ENCODE results near the gene UBQLN1.

The UBQLN1 gene

DNA sequence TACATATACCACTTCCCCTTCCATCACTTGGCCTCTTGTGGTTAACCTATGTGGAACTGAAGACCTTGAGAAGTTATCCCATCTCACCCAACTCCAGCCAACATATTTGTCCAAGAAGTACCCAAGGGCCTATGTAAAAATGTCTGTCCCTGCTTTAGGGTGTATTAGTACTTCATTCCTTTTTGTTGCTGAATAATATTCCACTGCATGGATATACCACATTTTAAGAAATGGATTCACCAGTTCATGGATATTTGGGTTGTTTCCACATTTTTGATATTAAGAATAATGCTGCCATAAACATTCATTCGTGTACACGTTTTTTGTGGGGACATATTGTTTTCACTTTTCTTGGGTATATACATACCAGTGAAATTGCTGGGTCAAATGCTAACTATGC, 56.2 kb downstream of the UBQLN1 start:
- Mint-ChIP-seq H3K4me1 (no peaks in the 10 kb centered on the region), H3K27me3 (ENCODE audit: low read depth) (no peaks in the 10 kb centered on the region), H3K36me3 (ENCODE audit: low read depth) (peaks cover 44% of the 10 kb centered on the region), H3K9me3 (peaks cover 19% of the 10 kb centered on the region), H3K27ac (no peak overlapping the region), H3K4me3 (no peak overlapping the region)
- TF ChIP-seq, protein P1, sequence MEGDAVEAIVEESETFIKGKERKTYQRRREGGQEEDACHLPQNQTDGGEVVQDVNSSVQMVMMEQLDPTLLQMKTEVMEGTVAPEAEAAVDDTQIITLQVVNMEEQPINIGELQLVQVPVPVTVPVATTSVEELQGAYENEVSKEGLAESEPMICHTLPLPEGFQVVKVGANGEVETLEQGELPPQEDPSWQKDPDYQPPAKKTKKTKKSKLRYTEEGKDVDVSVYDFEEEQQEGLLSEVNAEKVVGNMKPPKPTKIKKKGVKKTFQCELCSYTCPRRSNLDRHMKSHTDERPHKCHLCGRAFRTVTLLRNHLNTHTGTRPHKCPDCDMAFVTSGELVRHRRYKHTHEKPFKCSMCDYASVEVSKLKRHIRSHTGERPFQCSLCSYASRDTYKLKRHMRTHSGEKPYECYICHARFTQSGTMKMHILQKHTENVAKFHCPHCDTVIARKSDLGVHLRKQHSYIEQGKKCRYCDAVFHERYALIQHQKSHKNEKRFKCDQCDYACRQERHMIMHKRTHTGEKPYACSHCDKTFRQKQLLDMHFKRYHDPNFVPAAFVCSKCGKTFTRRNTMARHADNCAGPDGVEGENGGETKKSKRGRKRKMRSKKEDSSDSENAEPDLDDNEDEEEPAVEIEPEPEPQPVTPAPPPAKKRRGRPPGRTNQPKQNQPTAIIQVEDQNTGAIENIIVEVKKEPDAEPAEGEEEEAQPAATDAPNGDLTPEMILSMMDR (IDR thresholded peaks at IDR 0.05; ENCODE audit: unreplicated experiment in 3 of 3), result no peak

DNA sequence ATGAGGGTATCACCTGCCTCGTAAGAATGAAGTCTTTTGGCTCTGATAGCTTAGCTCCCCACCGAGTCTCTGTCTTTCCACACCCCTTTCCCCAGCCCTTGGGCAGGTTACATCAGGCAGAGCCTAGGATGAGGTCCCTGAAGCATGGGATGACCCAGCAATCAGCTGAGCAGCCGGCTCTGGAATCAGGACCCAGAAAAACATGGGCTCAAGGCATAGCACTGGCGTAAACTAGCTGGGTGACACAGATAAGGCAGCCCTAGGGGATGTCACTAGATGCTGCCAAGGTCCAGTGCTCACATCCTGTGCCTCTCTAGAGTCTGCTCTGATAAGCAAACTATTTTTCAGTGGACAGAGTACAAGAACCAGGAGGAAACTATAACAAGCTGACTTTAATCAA, 58.2 kb downstream of the UBQLN1 start:
- peaks cover 44% of the 10 kb centered on the region for H3K36me3 Mint-ChIP-seq (ENCODE audit: low read depth)
- no peak overlapping the region for H3K27ac Mint-ChIP-seq
- TF ChIP-seq, protein P1 (IDR thresholded peaks at IDR 0.05; ENCODE audit: unreplicated experiment in 3 of 3), result no peak
- peaks cover 10% of the 10 kb centered on the region for H3K9me3 Mint-ChIP-seq
- H3K4me3 Mint-ChIP-seq, result no peak overlapping the region
- H3K27me3 Mint-ChIP-seq (ENCODE audit: low read depth), result no peaks in the 10 kb centered on the region
- H3K4me1 Mint-ChIP-seq, result no peaks in the 10 kb centered on the region

GRCh38 chr9:83649080-83649479, 58.7 kb downstream of the UBQLN1 start:
- TF ChIP-seq, protein P1 (IDR thresholded peaks at IDR 0.05; ENCODE audit: unreplicated experiment in 3 of 3), result peak; percentile 34 to 55 (median 42)
- Mint-ChIP-seq H3K27ac (no peak overlapping the region), H3K36me3 (ENCODE audit: low read depth) (peaks cover 44% of the 10 kb centered on the region), H3K4me1 (no peaks in the 10 kb centered on the region), H3K27me3 (ENCODE audit: low read depth) (no peaks in the 10 kb centered on the region), H3K4me3 (no peak overlapping the region), H3K9me3 (peaks cover 10% of the 10 kb centered on the region)

DNA sequence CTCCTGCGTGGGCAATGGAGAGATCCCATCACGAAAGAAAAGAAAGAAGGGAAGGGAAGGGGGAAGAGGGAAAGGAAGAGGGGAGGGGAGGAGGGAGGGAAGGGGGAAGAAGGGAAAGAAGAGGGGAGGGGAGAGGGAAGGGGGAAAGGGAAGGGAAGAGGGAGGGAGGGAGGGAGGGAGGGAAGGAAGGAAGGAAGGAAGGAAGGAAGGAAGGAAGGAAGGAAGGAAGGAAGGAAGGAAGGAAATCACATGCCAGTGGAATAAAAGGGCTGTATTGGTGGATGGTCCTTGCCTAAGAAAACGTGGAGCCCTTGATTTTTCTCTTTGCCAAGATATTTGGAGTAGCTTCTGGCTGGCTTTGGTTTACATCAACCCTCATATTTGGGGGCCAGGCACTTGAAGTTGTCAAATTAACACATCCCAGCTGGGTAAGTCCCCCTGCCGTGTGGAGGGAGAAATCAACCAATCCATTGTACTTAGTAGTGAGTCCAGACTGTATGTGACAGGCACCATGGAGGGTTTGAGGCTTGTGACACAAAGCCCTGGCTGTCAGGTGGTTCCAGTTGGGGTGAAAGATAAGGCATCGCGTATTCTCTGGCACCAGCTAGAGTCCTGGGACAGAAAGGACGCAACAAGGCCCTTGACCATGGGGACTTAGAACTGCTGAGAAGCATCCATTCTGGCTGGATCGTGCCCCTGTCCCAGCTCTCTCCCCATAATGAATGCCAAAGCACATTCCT, 61.1 kb downstream of the UBQLN1 start:
- Mint-ChIP-seq H3K9me3 (peaks cover under 1% of the 10 kb centered on the region), H3K36me3 (ENCODE audit: low read depth) (peaks cover 26% of the 10 kb centered on the region), H3K4me3 (no peak overlapping the region), H3K27me3 (ENCODE audit: low read depth) (no peaks in the 10 kb centered on the region), H3K27ac (no peak overlapping the region), H3K4me1 (no peaks in the 10 kb centered on the region)
- TF ChIP-seq, protein P1 (IDR thresholded peaks at IDR 0.05; ENCODE audit: unreplicated experiment in 3 of 3), result no peak

- H3K4me3 Mint-ChIP-seq, result no peak overlapping the region
- no peak overlapping the region for H3K27ac Mint-ChIP-seq
- H3K36me3 Mint-ChIP-seq (ENCODE audit: low read depth), result no peaks in the 10 kb centered on the region
- peaks cover 6% of the 10 kb centered on the region for H3K4me1 Mint-ChIP-seq
- no peaks in the 10 kb centered on the region for H3K27me3 Mint-ChIP-seq (ENCODE audit: low read depth)
- TF ChIP-seq, protein P1 (IDR thresholded peaks at IDR 0.05; ENCODE audit: unreplicated experiment in 3 of 3), result no peak
- H3K9me3 Mint-ChIP-seq, result no peaks in the 10 kb centered on the region
These were observed 65.0 kb downstream of the UBQLN1 start for GRCh38 chr9:83642793-83643192.

DNA sequence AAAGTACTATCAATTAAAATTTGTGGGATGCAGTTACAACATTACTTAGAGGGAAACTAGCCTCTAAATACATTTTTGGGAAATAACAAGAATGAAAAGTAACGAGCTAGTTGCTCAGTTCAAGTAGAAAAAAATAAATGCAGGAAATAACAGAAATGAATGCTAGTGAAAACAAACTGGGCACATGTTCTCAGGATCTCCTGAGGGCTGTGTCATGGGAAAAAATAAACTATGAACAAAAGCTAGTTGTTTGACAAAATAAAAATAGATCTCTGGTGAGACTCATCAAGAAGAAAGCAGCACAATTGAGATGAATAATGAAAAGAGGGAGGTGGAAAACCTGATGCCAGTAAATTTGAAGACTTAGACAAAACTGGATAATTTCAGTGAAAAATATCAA, 68.5 kb downstream of the UBQLN1 start:
- Mint-ChIP-seq H3K9me3 (no peaks in the 10 kb centered on the region), H3K36me3 (ENCODE audit: low read depth) (peaks cover 6% of the 10 kb centered on the region), H3K27ac (no peak overlapping the region), H3K4me3 (no peak overlapping the region), H3K27me3 (ENCODE audit: low read depth) (no peaks in the 10 kb centered on the region), H3K4me1 (peaks cover 6% of the 10 kb centered on the region)
- TF ChIP-seq, protein P1 (IDR thresholded peaks at IDR 0.05; ENCODE audit: unreplicated experiment in 3 of 3), result no peak
